Astrocyte (in vitro differentiated cells and primary cell): ENCODE measurements around the gene PCDHGB5.
"Not testable (repeated sequence)": the region's sequence is repeated elsewhere in the genome, so short reads cannot be mapped to it uniquely, and the experiment has no call there.

Source experiments
- CTCF ChIP-seq: IDR thresholded peaks from 2 replicates; pipeline ENCODE4 v1.5.1; 2011; ENCODE audit warnings: low read depth, mild to moderate bottlenecking, inconsistent platforms, low read length, moderate library complexity; ENCODE audit not compliant: insufficient read depth
- EZH2 ChIP-seq: IDR thresholded peaks from 2 replicates; pipeline ENCODE4 v1.6.1; 2012; ENCODE audit warnings: mild to moderate bottlenecking, low read length, inconsistent platforms; ENCODE audit not compliant: insufficient read depth

DNA sequence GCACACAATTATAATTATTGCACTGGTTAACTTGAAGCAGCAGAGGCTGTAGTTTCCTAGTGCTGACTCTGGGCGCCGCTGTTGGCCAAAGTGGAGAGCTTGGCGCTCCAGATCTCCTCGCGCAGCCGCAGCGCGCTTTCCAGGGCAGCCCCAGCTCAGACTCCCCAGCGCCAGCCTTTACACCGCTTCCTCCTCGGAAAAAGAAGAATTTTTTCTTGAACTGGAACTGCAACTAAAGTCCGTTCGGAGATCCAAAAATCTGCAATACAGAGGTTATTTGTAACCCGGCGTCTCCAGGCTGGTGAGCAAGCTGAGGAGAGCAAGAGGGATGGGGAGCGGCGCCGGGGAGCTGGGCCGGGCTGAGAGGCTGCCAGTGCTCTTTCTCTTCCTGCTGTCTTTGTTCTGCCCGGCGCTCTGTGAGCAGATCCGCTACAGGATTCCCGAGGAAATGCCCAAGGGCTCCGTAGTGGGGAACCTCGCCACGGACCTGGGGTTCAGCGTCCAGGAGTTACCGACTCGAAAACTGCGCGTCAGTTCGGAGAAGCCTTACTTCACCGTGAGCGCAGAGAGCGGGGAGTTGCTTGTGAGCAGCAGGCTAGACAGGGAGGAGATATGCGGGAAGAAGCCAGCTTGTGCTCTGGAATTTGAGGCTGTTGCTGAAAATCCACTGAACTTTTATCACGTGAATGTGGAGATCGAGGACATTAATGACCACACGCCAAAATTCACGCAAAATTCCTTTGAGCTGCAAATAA, 10.0 kb upstream of the PCDHGB5 start, which contains the start of gene PCDHGB4:
- peak; percentile 35 for TF ChIP-seq CTCF
- not testable (repeated sequence) for TF ChIP-seq EZH2
